Transverse colon (tissue), 4 donors: ENCODE data around the gene CCL5. TPM values are rescaled to one million over a fixed set of nuclear protein-coding genes. Genes with fewer than 3 reads are reported as not detected.

Experiments used
- DNase-seq: peaks from one replicate; pipeline ENCODE4 v3.0.0-alpha.2; 2019
- H3K27ac ChIP-seq, 4 donors: fragments of 200-600 bp; sonication (generic); 2 replicates each; pipeline ENCODE4 v1.5.1; 2016 to 2018; ENCODE audit warnings: inconsistent platforms in 4 of 4
- H3K27me3 ChIP-seq: fragments of 200-600 bp; sonication (generic); 2 replicates; pipeline ENCODE4 v1.5.1; 2017; ENCODE audit warnings: inconsistent platforms
- H3K36me3 ChIP-seq, 4 donors: fragments of 200-600 bp; sonication (generic); 2 replicates each; pipeline ENCODE4 v1.5.1; 2017 to 2019; ENCODE audit warnings: inconsistent platforms in 4 of 4
- H3K4me1 ChIP-seq, 4 donors: fragments of 200-600 bp; sonication (generic); 2 replicates each; pipeline ENCODE4 v1.5.1; 2017 to 2020; ENCODE audit warnings: inconsistent platforms in 4 of 4
- H3K4me3 ChIP-seq, 4 donors: fragments of 200-600 bp; sonication (generic); 1 replicate in 1 of 4; 2 replicates in 3 of 4; pipeline versions ENCODE4 v1.5.1 to v1.6.1; 2017 to 2019; ENCODE audit warnings: inconsistent platforms in 4 of 4
- H3K9me3 ChIP-seq, 2 donors: fragments of 200-600 bp; sonication (generic); 2 replicates each; pipeline ENCODE4 v1.5.1; 2017 to 2019; ENCODE audit warnings: inconsistent platforms in 2 of 2
- CTCF ChIP-seq, 5 experiments: fragments of 200-600 bp in 3 of 5; fragments of 450-650 bp in 2 of 5; sonication (generic) in 3 of 5; IDR thresholded peaks; 1 replicate in 2 of 5; 2 replicates in 3 of 5; pipeline ENCODE4 v1.5.1; 2016 to 2017; ENCODE audit warnings: antibody characterized with exemption in 5 of 5, inconsistent platforms in 3 of 5, mild to moderate bottlenecking in 2 of 5, moderate library complexity in 1 of 5
- EP300 ChIP-seq: sonication (generic); formaldehyde crosslinking; IDR thresholded peaks from one replicate; pipeline ENCODE4 v1.6.1; 2017; ENCODE audit warnings: antibody characterized with exemption, low read depth
- POLR2A ChIP-seq: fragments of 450-650 bp; IDR thresholded peaks from one replicate; pipeline ENCODE4 v1.6.1; 2016; ENCODE audit warnings: antibody characterized with exemption, mild to moderate bottlenecking, moderate library complexity
- POLR2AphosphoS5 ChIP-seq, 3 donors: sonication (generic); formaldehyde crosslinking; IDR thresholded peaks; one replicate each; pipeline ENCODE4 v1.6.1; 2016; ENCODE audit warnings: antibody characterized with exemption in 3 of 3
- WGBS, 2 donors: methylation state at CpG; one replicate each; pipeline ENCODE4 v1.1.5; 2018; ENCODE audit warnings: low coverage in 1 of 2; 5-methylcytosine and 5-hydroxymethylcytosine counted together
- in situ Hi-C, 4 donors: fragments of 200-750 bp; cut with MboI; loops; one replicate each; pipeline versions ENCODE4 v1.15.0 to v1.15.1; 2017; ENCODE audit warnings: low sequenced_read_pairs in 3 of 4, low pct_ligation_motif_present in 1 of 4, low pct_unique_long_range_greater_than_20kb in 1 of 4
- intact Hi-C: fragments of 100-400 bp; cut with DNase I; formaldehyde crosslinking; loops from one replicate; pipeline ENCODE4 v1.15.1; 2023; ENCODE audit warnings: low total_unique reads
- small RNA-seq, 4 donors: library from RNA; depleted of rRNA; stranded (forward); fragments of <200 nt; gene quantifications; one replicate each; pipeline ENCODE3, GENCODE V24; 2016
- total RNA-seq, 4 donors: library from RNA; depleted of rRNA; stranded (reverse); fragments of >200 nt; gene quantifications; one replicate each; pipeline ENCODE4 v1.1.0, GENCODE V29; 2016

The CCL5 gene
- total RNA-seq, 4 donors from 2014 or later = 1.8 to 12.8 (median 6.2) TPM

GRCh38 chr17:35842239-35842638 lies 37.9 kb downstream of the CCL5 start:
- H3K9me3 ChIP-seq = no peaks in the 10 kb centered on the region
- H3K4me1 ChIP-seq = no peaks in the 10 kb centered on the region
- in situ Hi-C loops = no loop called here
- H3K27me3 ChIP-seq = no peaks in the 10 kb centered on the region
- H3K4me3 ChIP-seq = no peak overlapping the region
- H3K27ac ChIP-seq = no peak overlapping the region
- 92 to 97% methylated on average over 5 of the region's 5 CpGs for WGBS, 2 donors
- no peak for DNase-seq
- intact Hi-C loops = no loop called here
- peaks cover 0 to 98% (median 47%) of the 10 kb centered on the region in 4 donors for H3K36me3 ChIP-seq
- TF ChIP-seq POLR2AphosphoS5 (IDR thresholded peaks at IDR 0.05) (no peak), POLR2A (no peak), CTCF (IDR thresholded peaks at IDR 0.05) (no peak), EP300 (no peak)

GRCh38 chr17:35841505-35841904 lies 38.7 kb downstream of the CCL5 start:
- no peaks in the 10 kb centered on the region for H3K27me3 ChIP-seq
- no peaks in the 10 kb centered on the region for H3K4me1 ChIP-seq
- no peak for DNase-seq
- 83 to 86% methylated on average over 3 to 4 of the region's 4 CpGs for WGBS, 2 donors
- TF ChIP-seq EP300 = no peak
- no peak for TF ChIP-seq POLR2AphosphoS5 (IDR thresholded peaks at IDR 0.05)
- no peak for TF ChIP-seq CTCF (IDR thresholded peaks at IDR 0.05)
- no peak for TF ChIP-seq POLR2A
- intact Hi-C loops = no loop called here
- H3K36me3 ChIP-seq = peaks cover 0 to 96% (median 47%) of the 10 kb centered on the region in 4 donors
- no peaks in the 10 kb centered on the region for H3K9me3 ChIP-seq
- no peak overlapping the region for H3K4me3 ChIP-seq
- no peak overlapping the region for H3K27ac ChIP-seq
- in situ Hi-C loops = no loop called here

- TF ChIP-seq POLR2A (no peak), EP300 (no peak), POLR2AphosphoS5 (IDR thresholded peaks at IDR 0.05) (no peak), CTCF (IDR thresholded peaks at IDR 0.05) (no peak)
- H3K36me3 ChIP-seq = peaks cover 0 to 96% (median 48%) of the 10 kb centered on the region in 4 donors
- no peak overlapping the region for H3K4me3 ChIP-seq
- in situ Hi-C loops (no loop called here), intact Hi-C loops (no loop called here)
- 89 to 96% methylated on average over 3 of the region's 3 CpGs for WGBS, 2 donors
- no peaks in the 10 kb centered on the region for H3K9me3 ChIP-seq
- DNase-seq = no peak
- no peak overlapping the region for H3K27ac ChIP-seq
- H3K4me1 ChIP-seq = no peaks in the 10 kb centered on the region
- H3K27me3 ChIP-seq = no peaks in the 10 kb centered on the region
These were observed 39.1 kb downstream of the CCL5 start for GRCh38 chr17:35841101-35841500.

- no peak for DNase-seq
- H3K27me3 ChIP-seq = no peaks in the 10 kb centered on the region
- no peak for TF ChIP-seq CTCF (IDR thresholded peaks at IDR 0.05)
- 98 to 100% methylated on average over 1 of the region's 1 CpG for WGBS, 2 donors
- H3K4me3 ChIP-seq = no peak overlapping the region
- in situ Hi-C loops = no loop called here
- peaks cover 0 to 67% (median 32%) of the 10 kb centered on the region in 4 donors for H3K36me3 ChIP-seq
- no peaks in the 10 kb centered on the region for H3K4me1 ChIP-seq
- intact Hi-C loops = no loop called here
- no peaks in the 10 kb centered on the region for H3K9me3 ChIP-seq
- H3K27ac ChIP-seq = no peak overlapping the region
These were observed 55.0 kb downstream of the CCL5 start for GRCh38 chr17:35825206-35825605.

Small RNA genes within 50 kb of the gene (small RNA-seq; reads per million reads assigned to genes)
- gene RF00100 = 151 to 699 (median 368) reads per million in 4 donors

Other genes starting within 250 kb of the CCL5 start
- gene RASL10B, start 148.7 kb downstream of the CCL5 start, total RNA-seq = 1 to 10 TPM in 2 of 4 donors, under 1 TPM in 2; 0.41 to 1.6 (median 1.1) TPM
- not detected for gene GAS2L2, start 127.1 kb downstream of the CCL5 start, total RNA-seq
- not detected for gene C17orf50, start 119.5 kb downstream of the CCL5 start, total RNA-seq
- gene MMP28, start 84.7 kb downstream of the CCL5 start, total RNA-seq = 100 to 1,000 TPM; 104 to 368 (median 128) TPM
- gene TAF15, start 70.9 kb downstream of the CCL5 start, total RNA-seq = 10 to 100 TPM; 13.1 to 74.3 (median 37.9) TPM
- not detected for gene HEATR9, start 11.5 kb downstream of the CCL5 start, total RNA-seq
- gene RDM1, start 50.4 kb upstream of the CCL5 start, total RNA-seq = 10 to 100 TPM in 1 of 4 donors, not detected in 3; 39.2 TPM
- gene LYZL6, start 63.4 kb upstream of the CCL5 start, total RNA-seq = not detected
- gene CCL16, start 101.1 kb upstream of the CCL5 start, total RNA-seq = not detected
- 10 to 100 TPM in 1 of 4 donors, 1 to 10 TPM in 3; 4.2 to 19.5 (median 6.8) TPM for gene CCL14, start 106.4 kb upstream of the CCL5 start, total RNA-seq
- 10 to 100 TPM in 3 of 4 donors, 1 to 10 TPM in 1; 6.8 to 68.8 (median 31.5) TPM for gene CCL15, start 121.2 kb upstream of the CCL5 start, total RNA-seq
- 1 to 10 TPM in 1 of 4 donors, not detected in 3; 9.1 TPM for gene CCL23, start 137.6 kb upstream of the CCL5 start, total RNA-seq
- gene CCL18, start 183.9 kb upstream of the CCL5 start, total RNA-seq = 1 to 10 TPM in 2 of 4 donors, not detected in 2; 1.2 to 4.9 TPM
- gene CCL3, start 209.8 kb upstream of the CCL5 start, total RNA-seq = 1 to 10 TPM in 2 of 4 donors, not detected in 2; 1.1 to 4.4 TPM
- 10 to 100 TPM in 1 of 4 donors, 1 to 10 TPM in 1, not detected in 2; 4.2 to 10.8 TPM for gene CCL4, start 223.5 kb upstream of the CCL5 start, total RNA-seq